Body of pancreas (tissue), 4 donors: ENCODE measurements around the gene KCNJ18. TPM values are rescaled to one million over a fixed set of nuclear protein-coding genes. Genes with fewer than 3 reads are reported as not detected.
"Not testable (repeated sequence)": the region's sequence is repeated elsewhere in the genome, so short reads cannot be mapped to it uniquely, and the experiment has no call there.

ENCODE experiments used
- ATAC-seq: fragments of 150-250 bp; one replicate; pipeline ENCODE4 v1.9.1; 2016
- DNase-seq, 4 donors: peaks; one replicate each; pipeline ENCODE4 v3.0.0-alpha.2; 2019
- H3K27ac ChIP-seq, 4 donors: fragments of 200-600 bp; sonication (generic); 1 replicate in 3 of 4; 2 replicates in 1 of 4; pipeline versions ENCODE4 v1.5.1 to v1.6.1; 2016 to 2019; ENCODE audit warnings: mild to moderate bottlenecking in 1 of 4, mixed read lengths in 1 of 4, moderate library complexity in 1 of 4
- H3K27me3 ChIP-seq, 2 donors: fragments of 200-600 bp; sonication (generic); one replicate each; pipeline ENCODE4 v1.6.0; 2016; ENCODE audit warnings: mild to moderate bottlenecking in 1 of 2
- H3K36me3 ChIP-seq, 2 donors: fragments of 200-600 bp; sonication (generic); replicated peaks in 1 of 2; 2 replicates each; pipeline ENCODE4 v1.5.1; 2016; ENCODE audit warnings: low read depth in 2 of 2; ENCODE audit not compliant: insufficient read depth in 1 of 2
- H3K4me1 ChIP-seq: fragments of 200-600 bp; sonication (generic); one replicate; pipeline ENCODE4 v1.6.0; 2016
- H3K4me3 ChIP-seq, 2 donors: fragments of 200-600 bp; sonication (generic); 1 replicate in 1 of 2; 2 replicates in 1 of 2; pipeline ENCODE4 v1.5.1; 2016 to 2019
- H3K9me3 ChIP-seq, 3 donors: fragments of 200-600 bp; sonication (generic); 1 replicate in 2 of 3; 2 replicates in 1 of 3; pipeline ENCODE4 v1.5.1; 2016
- WGBS, 2 donors: methylation state at CpG; one replicate each; pipeline ENCODE4 v1.1.5; 2017; 5-methylcytosine and 5-hydroxymethylcytosine counted together
- intact Hi-C: fragments of 100-400 bp; cut with DNase I; formaldehyde crosslinking; loops from one replicate; pipeline ENCODE4 v1.15.1; 2023
- total RNA-seq, 2 donors: library from RNA; depleted of rRNA; stranded (reverse); fragments of >200 nt; gene quantifications; one replicate each; pipeline ENCODE4 v1.1.0, GENCODE V29; 2016

The KCNJ18 gene
- total RNA-seq: not detected

DNA sequence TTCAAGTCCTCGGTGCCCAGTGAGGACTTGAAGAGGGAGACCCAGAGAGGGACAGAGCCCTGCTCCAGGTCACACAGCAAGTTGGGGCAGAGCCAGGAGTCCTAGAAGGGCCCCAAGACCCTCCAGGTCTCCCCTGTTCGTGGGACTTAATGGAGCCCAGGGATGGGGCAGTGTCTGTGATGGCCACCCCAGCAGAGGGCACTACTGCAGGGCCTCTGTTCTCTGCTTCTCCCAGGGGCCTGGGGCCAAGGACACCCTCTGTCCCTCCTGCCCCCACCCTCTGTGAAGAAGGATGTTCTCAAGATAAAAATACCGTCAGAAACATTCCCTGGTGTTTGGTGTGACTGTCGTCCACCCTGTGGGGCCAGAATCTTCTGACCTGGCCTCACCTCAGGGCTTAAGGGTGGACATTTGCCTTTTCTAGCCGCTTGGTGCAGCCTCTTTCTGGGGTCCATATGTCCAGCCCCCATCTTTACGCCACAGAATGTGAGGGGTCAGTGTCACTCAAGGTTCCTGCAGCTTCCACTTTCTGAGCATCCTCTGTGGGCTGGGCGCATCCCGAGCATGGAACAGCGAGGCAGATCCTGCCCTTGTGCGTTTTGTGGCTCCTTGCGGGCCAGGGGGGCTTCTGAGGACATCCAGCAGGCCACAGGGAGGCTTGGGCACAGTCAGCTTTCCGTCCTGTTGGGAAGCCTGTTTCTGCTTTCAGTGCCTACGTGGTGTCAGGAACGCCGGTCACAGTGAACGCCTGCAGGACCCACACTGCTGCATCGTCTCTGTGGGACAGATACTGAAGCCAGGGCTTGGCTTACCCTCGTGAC, at the start of gene KCNJ18:
KCNJ18 (plus strand) TSS at position 641 of the 821 bp plus-strand sequence. CDS start 10,264 bp downstream, outside the sequence.
- DNase-seq, H3K27ac ChIP-seq: not testable (repeated sequence)

GRCh38 chr17:21648125-21648524, 44.2 kb upstream of the KCNJ18 start:
- H3K27me3 ChIP-seq, H3K9me3 ChIP-seq, H3K4me1 ChIP-seq, H3K27ac ChIP-seq, H3K36me3 ChIP-seq, H3K4me3 ChIP-seq, ATAC-seq, DNase-seq, intact Hi-C loops: not testable (repeated sequence)
- WGBS, 2 donors: 59 to 67% methylated on average over 3 to 6 of the region's 6 CpGs

More for the DNA sequence above, at the start of gene KCNJ18:
- intact Hi-C loops, H3K36me3 ChIP-seq, H3K27me3 ChIP-seq, H3K9me3 ChIP-seq, H3K4me1 ChIP-seq, H3K4me3 ChIP-seq, ATAC-seq: not testable (repeated sequence)
- WGBS, 2 donors: 58 to 83% methylated on average over 1 to 16 of the region's 18 CpGs

GRCh38 chr17:21650043-21650442, 42.3 kb upstream of the KCNJ18 start:
- ATAC-seq, H3K9me3 ChIP-seq, DNase-seq: not testable (repeated sequence)

DNA sequence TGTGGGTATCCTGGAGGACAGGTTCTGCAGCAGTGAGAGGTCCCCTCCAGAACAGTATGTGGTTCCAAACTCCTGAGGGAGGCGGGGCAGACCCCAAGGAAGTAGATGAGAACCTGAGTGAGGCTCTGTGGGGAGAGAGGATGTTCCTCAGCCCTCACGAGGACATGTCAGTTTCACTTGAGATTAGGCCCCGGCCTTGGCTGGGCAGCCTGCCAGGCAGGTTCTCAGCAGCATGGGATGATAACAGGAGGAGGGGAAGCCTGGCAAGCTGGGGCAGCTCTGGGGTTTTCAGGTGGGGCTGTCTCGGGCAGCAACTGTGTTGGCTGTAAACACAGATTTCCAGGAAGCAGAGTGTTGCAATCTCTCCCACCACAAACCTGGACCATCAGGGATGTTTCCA, 40.3 kb upstream of the KCNJ18 start:
- H3K36me3 ChIP-seq, intact Hi-C loops, H3K27me3 ChIP-seq, H3K27ac ChIP-seq, H3K4me1 ChIP-seq, H3K9me3 ChIP-seq, ATAC-seq, DNase-seq, H3K4me3 ChIP-seq: not testable (repeated sequence)
- 5 to 9% methylated on average over 3 to 4 of the region's 4 CpGs for WGBS, 2 donors

More at GRCh38 chr17:21650043-21650442, 42.3 kb upstream of the KCNJ18 start:
- H3K36me3 ChIP-seq, intact Hi-C loops, H3K4me3 ChIP-seq, H3K4me1 ChIP-seq, H3K27me3 ChIP-seq, H3K27ac ChIP-seq: not testable (repeated sequence)
- WGBS, 2 donors: 61 to 65% methylated on average over 1 of the region's 1 CpG

DNA sequence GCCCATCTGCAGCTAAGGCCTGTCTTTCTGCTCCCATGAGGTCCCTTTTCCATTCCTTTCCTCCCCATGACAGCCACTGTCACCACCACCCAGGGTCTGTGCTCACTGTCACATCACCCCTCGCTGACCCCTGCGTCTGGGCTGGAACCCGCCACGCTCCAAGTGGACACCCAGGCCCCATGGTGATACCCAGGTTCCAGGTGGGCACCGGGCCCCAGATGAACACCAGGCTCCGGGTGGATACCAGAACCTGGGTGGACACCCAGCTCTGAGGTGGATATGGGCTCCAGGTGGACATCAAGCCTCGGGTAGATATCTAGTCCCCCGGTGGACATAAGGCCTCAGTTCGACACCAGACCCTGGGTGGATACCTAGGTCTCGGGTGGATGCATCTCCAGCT, 39.1 kb upstream of the KCNJ18 start:
- H3K4me1 ChIP-seq, intact Hi-C loops, ATAC-seq, DNase-seq, H3K36me3 ChIP-seq, H3K27me3 ChIP-seq, H3K27ac ChIP-seq, H3K9me3 ChIP-seq, H3K4me3 ChIP-seq: not testable (repeated sequence)
- WGBS, 2 donors: 75 to 85% methylated on average over 6 to 10 of the region's 10 CpGs

DNA sequence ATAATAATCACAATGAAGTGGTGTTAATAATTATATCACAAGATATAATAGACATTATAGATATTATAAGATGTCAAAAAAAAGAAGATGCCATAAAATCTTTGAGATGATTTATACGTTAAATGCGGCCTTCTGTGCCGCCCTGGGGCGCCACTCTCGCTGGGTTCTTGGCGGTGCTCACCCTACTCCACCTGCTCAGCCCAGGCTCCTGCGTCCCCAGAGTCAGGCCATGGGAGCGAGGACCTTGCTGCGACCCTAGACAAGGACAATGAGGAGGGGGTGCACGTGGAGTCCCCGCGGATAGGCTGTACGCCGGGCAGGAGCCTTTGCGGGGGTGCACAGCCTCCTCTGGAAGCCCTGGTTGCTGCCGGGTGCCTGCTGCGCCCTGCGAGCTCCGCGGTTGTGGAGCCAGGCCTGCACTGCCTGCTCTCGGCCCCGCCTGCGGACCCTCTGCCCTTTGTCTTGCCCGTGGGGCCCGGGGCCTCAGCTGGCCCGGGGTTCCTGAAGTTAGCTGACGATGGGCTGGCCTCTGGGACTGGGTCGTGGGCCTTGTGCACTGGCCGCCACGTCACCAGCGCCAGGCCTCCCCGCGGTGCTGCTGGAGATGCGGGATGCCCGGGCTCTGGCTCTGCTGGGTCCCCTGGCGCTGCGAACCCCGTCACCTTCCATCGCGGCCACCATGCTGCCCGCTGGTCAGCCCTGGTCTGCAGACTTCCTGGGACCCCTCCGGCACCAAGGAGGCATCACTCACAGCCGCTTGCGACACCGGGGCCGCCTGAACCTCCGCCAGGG, 35.6 kb upstream of the KCNJ18 start:
- WGBS, 2 donors: 52 to 58% methylated on average over 12 to 44 of the region's 47 CpGs

GRCh38 chr17:21659635-21660034, 32.7 kb upstream of the KCNJ18 start:
- 43 to 49% methylated on average over 7 of the region's 7 CpGs for WGBS, 2 donors
- H3K36me3 ChIP-seq, ATAC-seq, H3K27me3 ChIP-seq, H3K9me3 ChIP-seq, intact Hi-C loops, DNase-seq, H3K27ac ChIP-seq, H3K4me1 ChIP-seq, H3K4me3 ChIP-seq: not testable (repeated sequence)

More for the DNA sequence above, 35.6 kb upstream of the KCNJ18 start:
- H3K9me3 ChIP-seq, DNase-seq, ATAC-seq, H3K4me3 ChIP-seq, H3K27me3 ChIP-seq, H3K27ac ChIP-seq, H3K36me3 ChIP-seq, H3K4me1 ChIP-seq, intact Hi-C loops: not testable (repeated sequence)

- WGBS, 2 donors: 27 to 28% methylated on average over 1 of the region's 1 CpG
- H3K9me3 ChIP-seq, ATAC-seq, DNase-seq, H3K27me3 ChIP-seq, H3K4me1 ChIP-seq, H3K27ac ChIP-seq, H3K4me3 ChIP-seq, H3K36me3 ChIP-seq, intact Hi-C loops: not testable (repeated sequence)
Measured at GRCh38 chr17:21661455-21661854, 30.9 kb upstream of the KCNJ18 start.

- H3K27ac ChIP-seq, DNase-seq, ATAC-seq, H3K36me3 ChIP-seq, H3K27me3 ChIP-seq, H3K9me3 ChIP-seq, intact Hi-C loops, H3K4me1 ChIP-seq, H3K4me3 ChIP-seq: not testable (repeated sequence)
- 44 to 56% methylated on average over 3 of the region's 3 CpGs for WGBS, 2 donors
Measured at GRCh38 chr17:21663166-21663565, 29.2 kb upstream of the KCNJ18 start.

- H3K27ac ChIP-seq, H3K27me3 ChIP-seq, H3K36me3 ChIP-seq, DNase-seq, H3K4me3 ChIP-seq, H3K9me3 ChIP-seq, H3K4me1 ChIP-seq, intact Hi-C loops: not testable (repeated sequence)
- WGBS, 2 donors: 44 to 47% methylated on average over 7 of the region's 7 CpGs
- peak; percentile 35 for ATAC-seq
Measured at GRCh38 chr17:21663614-21664474, 28.5 kb upstream of the KCNJ18 start.

- H3K27me3 ChIP-seq, ATAC-seq, H3K27ac ChIP-seq, intact Hi-C loops, H3K36me3 ChIP-seq, H3K9me3 ChIP-seq, DNase-seq, H3K4me1 ChIP-seq, H3K4me3 ChIP-seq: not testable (repeated sequence)
- WGBS, 2 donors: 42 to 64% methylated on average over 1 of the region's 1 CpG
Measured at GRCh38 chr17:21665171-21665570, 27.2 kb upstream of the KCNJ18 start.
